Epithelial cell of esophagus (primary cell): ENCODE measurements around the gene THAP4.

ENCODE experiments used
- DNase-seq: peaks from one replicate; pipeline ENCODE4 v3.0.0; 2010; ENCODE audit warnings: low read depth
- H3K4me3 ChIP-seq: 2 replicates; pipeline ENCODE4 v1.5.1; 2011; ENCODE audit warnings: mild to moderate bottlenecking, low read length, control low read depth
- CTCF ChIP-seq: IDR thresholded peaks from 2 replicates; pipeline ENCODE4 v1.5.1; 2011; ENCODE audit warnings: low read depth, mild to moderate bottlenecking, low read length, control low read depth, inconsistent platforms; ENCODE audit not compliant: insufficient read depth; ENCODE audit errors: missing control alignments

The THAP4 gene

GRCh38 chr2:241550616-241551580, 86.1 kb downstream of the THAP4 start:
- no peak for DNase-seq
- TF ChIP-seq CTCF: no peak
- no peak overlapping the region for H3K4me3 ChIP-seq

DNA sequence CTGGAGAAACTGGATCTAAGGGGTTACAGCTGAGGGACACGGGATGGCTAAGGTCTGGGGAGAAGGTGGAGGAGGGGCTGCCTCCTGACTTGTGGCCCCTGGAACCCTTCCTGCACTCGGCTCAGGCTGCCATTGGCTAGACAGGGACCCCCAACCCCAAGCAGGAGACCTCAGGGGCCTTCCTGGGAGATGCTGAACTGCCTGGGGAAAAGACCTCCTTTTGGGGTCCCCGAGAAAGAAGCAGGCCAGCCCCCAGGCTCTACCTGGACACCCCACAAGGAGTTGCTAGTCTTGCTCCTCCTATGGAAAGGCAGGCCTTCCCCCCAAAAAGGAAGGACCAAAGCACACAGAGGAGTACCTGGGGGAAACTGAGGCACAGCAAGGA, 88.5 kb downstream of the THAP4 start:
- H3K4me3 ChIP-seq: no peak overlapping the region
- DNase-seq: no peak

GRCh38 chr2:241547781-241548450, 89.0 kb downstream of the THAP4 start:
- no peak overlapping the region for H3K4me3 ChIP-seq
- no peak for TF ChIP-seq CTCF
- DNase-seq: no peak

More for the DNA sequence above, 88.5 kb downstream of the THAP4 start:
- TF ChIP-seq CTCF: no peak

GRCh38 chr2:241546771-241547498, 90.0 kb downstream of the THAP4 start:
- DNase-seq: peak; percentile 37
- no peak overlapping the region for H3K4me3 ChIP-seq
- TF ChIP-seq CTCF: no peak

DNA sequence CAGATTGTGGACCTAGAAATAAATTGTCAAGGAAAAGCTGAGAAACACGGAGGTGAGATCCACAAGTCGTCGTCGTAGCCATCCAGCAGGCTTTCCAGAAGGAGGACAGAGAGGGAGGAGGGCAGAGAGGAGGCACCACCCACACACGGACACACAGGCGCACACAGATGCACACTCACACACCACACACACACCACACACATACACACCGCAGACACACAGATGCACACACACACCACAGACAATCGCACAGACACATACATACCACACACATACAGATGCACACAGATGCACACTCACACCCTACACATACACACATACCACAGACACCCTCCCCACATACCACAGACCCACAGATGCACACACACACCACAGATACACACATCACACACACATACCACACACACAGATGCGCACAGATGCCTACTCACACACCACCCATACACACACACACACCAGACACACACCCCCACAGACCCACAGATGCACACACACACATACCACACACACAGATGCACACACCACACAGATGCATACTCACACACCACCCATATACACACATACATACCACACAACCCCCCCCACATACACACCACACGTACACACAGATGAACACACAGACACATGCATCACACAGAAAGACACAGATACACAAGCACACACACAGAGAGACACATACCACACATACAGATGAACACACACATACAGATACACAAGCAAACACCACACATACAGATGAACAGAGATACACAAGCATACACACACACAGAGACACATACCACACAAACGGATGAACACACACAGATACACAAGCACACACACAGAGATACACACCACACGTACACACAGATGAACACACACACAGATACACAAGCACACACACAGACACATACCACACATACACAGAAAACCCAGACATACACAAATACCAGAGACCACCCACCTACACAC, 91.2 kb downstream of the THAP4 start:
- no peak overlapping the region for H3K4me3 ChIP-seq
- no peak for TF ChIP-seq CTCF

GRCh38 chr2:241545106-241545505, 91.9 kb downstream of the THAP4 start:
- DNase-seq: no peak
- H3K4me3 ChIP-seq: no peak overlapping the region
- TF ChIP-seq CTCF: no peak

More for the DNA sequence above, 91.2 kb downstream of the THAP4 start:
- DNase-seq: no peak
